Gastrocnemius medialis (tissue), 4 donors: ENCODE measurements around the gene C6orf118. TPM values are rescaled to one million over a fixed set of nuclear protein-coding genes. Genes with fewer than 3 reads are reported as not detected.

Source experiments
- ATAC-seq, 2 donors: fragments of 150-250 bp; one replicate each; pipeline ENCODE4 v1.9.1; 2016
- DNase-seq, 2 donors: peaks; one replicate each; pipeline ENCODE4 v3.0.0-alpha.2; 2019
- H3K27ac ChIP-seq, 4 donors: fragments of 200-600 bp; sonication (generic); 1 replicate in 1 of 4; 2 replicates in 3 of 4; pipeline ENCODE4 v1.5.1; 2016 to 2018; ENCODE audit warnings: mild to moderate bottlenecking in 2 of 4, moderate library complexity in 1 of 4
- H3K27me3 ChIP-seq, 3 donors: fragments of 200-600 bp; sonication (generic) in 2 of 3; 1 replicate in 1 of 3; 2 replicates in 2 of 3; pipeline versions ENCODE4 v1.5.1 to v1.6.0; 2016 to 2019; ENCODE audit warnings: mild to moderate bottlenecking in 1 of 3, moderate library complexity in 1 of 3
- H3K36me3 ChIP-seq, 2 donors: fragments of 200-600 bp; sonication (generic) in 1 of 2; one replicate each; pipeline ENCODE4 v1.5.1; 2017 to 2018
- H3K4me1 ChIP-seq, 2 donors: fragments of 200-600 bp; sonication (generic) in 1 of 2; one replicate each; pipeline ENCODE4 v1.5.1; 2016 to 2017; ENCODE audit warnings: mild to moderate bottlenecking in 2 of 2
- H3K4me3 ChIP-seq, 4 donors: fragments of 200-600 bp; sonication (generic) in 3 of 4; 1 replicate in 1 of 4; 2 replicates in 3 of 4; pipeline ENCODE4 v1.5.1; 2016 to 2019; ENCODE audit warnings: mild to moderate bottlenecking in 2 of 4
- H3K9me3 ChIP-seq, 3 donors: fragments of 200-600 bp; sonication (generic) in 2 of 3; 1 replicate in 1 of 3; 2 replicates in 2 of 3; pipeline ENCODE4 v1.5.1; 2016 to 2019
- CTCF ChIP-seq, 5 experiments: fragments of 450-650 bp in 3 of 5; fragments of 200-600 bp in 2 of 5; sonication (generic) in 2 of 5; IDR thresholded peaks in 4 of 5; conservative IDR thresholded peaks in 1 of 5; 1 replicate in 4 of 5; 2 replicates in 1 of 5; pipeline ENCODE4 v1.5.1; 2016 to 2019; ENCODE audit warnings: antibody characterized with exemption in 5 of 5, mild to moderate bottlenecking in 3 of 5, moderate library complexity in 3 of 5
- POLR2A ChIP-seq, 2 donors: fragments of 450-650 bp; IDR thresholded peaks; one replicate each; pipeline ENCODE4 v1.6.1; 2017; ENCODE audit warnings: antibody characterized with exemption in 2 of 2, mild to moderate bottlenecking in 2 of 2, moderate library complexity in 2 of 2
- in situ Hi-C, 4 donors: fragments of 200-750 bp; cut with MboI; loops; one replicate each; pipeline versions ENCODE4 v1.15.0 to v1.8.0; 2017; ENCODE audit warnings: low sequenced_read_pairs in 4 of 4
- intact Hi-C: fragments of 100-400 bp; cut with DNase I; formaldehyde crosslinking; loops from one replicate; pipeline ENCODE4 v1.15.1; 2023; ENCODE audit warnings: low total_unique reads
- total RNA-seq, 4 donors: library from RNA; depleted of rRNA; stranded (reverse); fragments of >200 nt; gene quantifications; one replicate each; pipeline versions ENCODE4 v1.1.0 to v1.2.3, GENCODE V29; 2016

The C6orf118 gene
- total RNA-seq, 4 donors from 2014 or later: not detected

GRCh38 chr6:165292657-165293056 lies 16.7 kb downstream of the C6orf118 start:
- ATAC-seq: no peak
- intact Hi-C loops (no loop called here), in situ Hi-C loops (no loop called here)
- Histone ChIP-seq H3K36me3 (no peaks in the 10 kb centered on the region), H3K4me1 (no peaks in the 10 kb centered on the region), H3K27me3 (no peaks in the 10 kb centered on the region), H3K9me3 (no peaks in the 10 kb centered on the region), H3K27ac (no peak overlapping the region), H3K4me3 (no peak overlapping the region)
- no peak for DNase-seq
- TF ChIP-seq CTCF (IDR thresholded peaks at IDR 0.05 in 4 of 5, conservative IDR thresholded peaks at IDR 0.05 in 1 of 5): no peak
- TF ChIP-seq POLR2A (IDR thresholded peaks at IDR 0.05): no peak

GRCh38 chr6:165274611-165275010 lies 34.8 kb downstream of the C6orf118 start:
- no peaks in the 10 kb centered on the region for H3K36me3 ChIP-seq
- TF ChIP-seq POLR2A (IDR thresholded peaks at IDR 0.05) (no peak), CTCF (IDR thresholded peaks at IDR 0.05 in 4 of 5, conservative IDR thresholded peaks at IDR 0.05 in 1 of 5) (no peak)
- no peaks in the 10 kb centered on the region for H3K27me3 ChIP-seq
- ATAC-seq: no peak
- no peak overlapping the region for H3K27ac ChIP-seq
- H3K4me3 ChIP-seq: no peak overlapping the region
- intact Hi-C loops: no loop called here
- H3K4me1 ChIP-seq: no peaks in the 10 kb centered on the region
- in situ Hi-C loops: no loop called here
- H3K9me3 ChIP-seq: no peaks in the 10 kb centered on the region
- DNase-seq: no peak

- no peak for ATAC-seq
- Histone ChIP-seq H3K27me3 (no peaks in the 10 kb centered on the region), H3K36me3 (no peaks in the 10 kb centered on the region), H3K27ac (no peak overlapping the region), H3K9me3 (no peaks in the 10 kb centered on the region), H3K4me3 (no peak overlapping the region), H3K4me1 (no peaks in the 10 kb centered on the region)
- intact Hi-C loops: no loop called here
- in situ Hi-C loops: no loop called here
- DNase-seq: no peak
- TF ChIP-seq CTCF (IDR thresholded peaks at IDR 0.05 in 4 of 5, conservative IDR thresholded peaks at IDR 0.05 in 1 of 5): no peak
- no peak for TF ChIP-seq POLR2A (IDR thresholded peaks at IDR 0.05)
Observed at GRCh38 chr6:165272585-165272984, 36.8 kb downstream of the C6orf118 start.

GRCh38 chr6:165268987-165269386 lies 40.4 kb downstream of the C6orf118 start:
- H3K36me3 ChIP-seq: no peaks in the 10 kb centered on the region
- no peaks in the 10 kb centered on the region for H3K9me3 ChIP-seq
- intact Hi-C loops: no loop called here
- ATAC-seq: no peak
- H3K4me3 ChIP-seq: no peak overlapping the region
- in situ Hi-C loops: no loop called here
- no peaks in the 10 kb centered on the region for H3K27me3 ChIP-seq
- no peak for DNase-seq
- H3K4me1 ChIP-seq: no peaks in the 10 kb centered on the region
- no peak for TF ChIP-seq CTCF (IDR thresholded peaks at IDR 0.05 in 4 of 5, conservative IDR thresholded peaks at IDR 0.05 in 1 of 5)
- TF ChIP-seq POLR2A (IDR thresholded peaks at IDR 0.05): no peak
- no peak overlapping the region for H3K27ac ChIP-seq

GRCh38 chr6:165266621-165267020 lies 42.8 kb downstream of the C6orf118 start:
- H3K4me3 ChIP-seq: no peak overlapping the region
- intact Hi-C loops: no loop called here
- DNase-seq (no peak), ATAC-seq (no peak)
- no peaks in the 10 kb centered on the region for H3K27me3 ChIP-seq
- in situ Hi-C loops: no loop called here
- TF ChIP-seq CTCF (IDR thresholded peaks at IDR 0.05 in 4 of 5, conservative IDR thresholded peaks at IDR 0.05 in 1 of 5): no peak
- no peak for TF ChIP-seq POLR2A (IDR thresholded peaks at IDR 0.05)
- no peak overlapping the region for H3K27ac ChIP-seq
- no peaks in the 10 kb centered on the region for H3K9me3 ChIP-seq
- no peaks in the 10 kb centered on the region for H3K36me3 ChIP-seq
- H3K4me1 ChIP-seq: no peaks in the 10 kb centered on the region
